K562 (cell line): ENCODE data around the gene PEX7. TPM values are rescaled to one million over a fixed set of nuclear protein-coding genes. Genes with fewer than 3 reads are reported as not detected.

Experiments
- ARID2 ChIP-seq: fragments of 450-650 bp; IDR thresholded peaks from 2 replicates; pipeline ENCODE4 v1.6.1; 2017; ENCODE audit warnings: antibody characterized with exemption, mild to moderate bottlenecking
- BCL6 ChIP-seq: fragments of 250-450 bp; sonication (Bioruptor Pico); IDR thresholded peaks from 2 replicates; pipeline ENCODE4 v1.4.0; 2020
- CBFA2T3 ChIP-seq: fragments of 450-650 bp; IDR thresholded peaks from 2 replicates; pipeline ENCODE4 v1.6.1; 2017
- CREM ChIP-seq: IDR thresholded peaks from 2 replicates; pipeline ENCODE4 v1.6.1; 2014; ENCODE audit warnings: antibody characterized with exemption, low read depth
- ETS1 ChIP-seq: conservative IDR thresholded peaks from 2 replicates; pipeline ENCODE4 v1.6.1; 2011; ENCODE audit warnings: low read depth, mild to moderate bottlenecking, low read length; ENCODE audit not compliant: control insufficient read depth
- HNRNPH1 ChIP-seq: fragments of 200-400 bp; formaldehyde crosslinking; optimal IDR thresholded peaks from 2 replicates; pipeline ENCODE3; 2017; ENCODE audit warnings: low read depth, mild to moderate bottlenecking, low read length, moderate library complexity
- HNRNPLL ChIP-seq: fragments of 200-400 bp; formaldehyde crosslinking; IDR thresholded peaks from 2 replicates; pipeline ENCODE4 v1.6.1; 2017; ENCODE audit warnings: low read length, low read depth, mild to moderate bottlenecking; ENCODE audit not compliant: poor library complexity, severe bottlenecking
- MLX ChIP-seq, 2 experiments: fragments of 450-650 bp in 1 of 2; sonication (generic) in 1 of 2; formaldehyde crosslinking; conservative IDR thresholded peaks; 2 replicates each; pipeline versions ENCODE4 v1.4.0 to v1.8.1; 2020 to 2022; ENCODE audit warnings: mild to moderate bottlenecking in 1 of 2, missing genetic modification reagents in 1 of 2
- NKRF ChIP-seq: fragments of 450-650 bp; IDR thresholded peaks from 2 replicates; pipeline ENCODE4 v1.6.1; 2016; ENCODE audit warnings: borderline replicate concordance
- PHF20 ChIP-seq: fragments of 450-650 bp; IDR thresholded peaks from 2 replicates; pipeline ENCODE4 v1.6.1; 2018; ENCODE audit not compliant: partially characterized antibody
- POU5F1 ChIP-seq: fragments of 150-350 bp; IDR thresholded peaks from 2 replicates; pipeline ENCODE4 v1.6.1; 2014; ENCODE audit warnings: borderline replicate concordance, low read length, low read depth, mild to moderate bottlenecking; ENCODE audit not compliant: partially characterized antibody
- PYGO2 ChIP-seq: fragments of 450-650 bp; IDR thresholded peaks from 2 replicates; pipeline ENCODE4 v1.6.1; 2016; ENCODE audit warnings: mild to moderate bottlenecking, missing genetic modification characterization, moderate library complexity, missing compliant biosample characterization
- RNF219 ChIP-seq: fragments of 250-450 bp; sonication (Bioruptor Pico); IDR thresholded peaks from 2 replicates; pipeline ENCODE4 v1.5.0; 2022; ENCODE audit warnings: mild to moderate bottlenecking
- SPI1 ChIP-seq: IDR thresholded peaks from 2 replicates; pipeline ENCODE4 v1.6.1; 2011; ENCODE audit warnings: low read depth, low read length, control low read depth, borderline replicate concordance
- XRCC4 ChIP-seq: IDR thresholded peaks from one replicate; pipeline ENCODE4 v1.6.1; 2011; ENCODE audit not compliant: insufficient read depth, insufficient read length; ENCODE audit errors: extremely low read depth
- ZFP30 ChIP-seq: fragments of 250-450 bp; sonication (Bioruptor Pico); IDR thresholded peaks from 2 replicates; pipeline ENCODE4 v1.8.0; 2022; ENCODE audit warnings: moderate library complexity, mild to moderate bottlenecking, inconsistent platforms, borderline replicate concordance
- ZNF311 ChIP-seq: fragments of 250-450 bp; sonication (Bioruptor Pico); IDR thresholded peaks from 2 replicates; pipeline ENCODE4 v1.4.0; 2020; ENCODE audit warnings: mild to moderate bottlenecking, moderate library complexity
- ZNF551 ChIP-seq: fragments of 250-450 bp; sonication (Bioruptor Pico); IDR thresholded peaks from 2 replicates; pipeline ENCODE4 v1.5.0; 2021; ENCODE audit warnings: mild to moderate bottlenecking, moderate library complexity
- polyA plus RNA-seq, 8 experiments: library from polyadenylated mRNA; depleted of rRNA in 4 of 8; stranded (reverse) in 5 of 8; unstranded in 3 of 8; fragments of >200 nt; fragmentation: Nextera tagmentation in 2 of 8; fragmentation: Illumina TruSeq in 1 of 8; extraction: Ambion mirVana in 2 of 8; extraction: Trizol in 1 of 8; gene quantifications; 2 replicates each; pipeline versions ENCODE4 v1.2.1 to v1.2.3, GENCODE V29; 2011 to 2014; ENCODE audit warnings: inconsistent platforms in 1 of 8, missing spikeins in 1 of 8
- total RNA-seq, 7 experiments: library from RNA; depleted of rRNA in 6 of 7; stranded (reverse); fragments of >200 nt in 6 of 7; fragmentation: Illumina TruSeq in 2 of 7; extraction: Trizol in 2 of 7; gene quantifications; 2 replicates each; pipeline versions ENCODE4 v1.2.1 to v1.2.3, GENCODE V29; 2011 to 2021; ENCODE audit warnings: low replicate concordance in 1 of 7

The PEX7 gene
- total and polyA plus RNA-seq, 9 of the 15 experiments (the other 6 are each of a cell fraction or from before 2014, with no cell fraction given): 1.6 to 12.9 (median 9.1) TPM

- no peak for TF ChIP-seq NKRF
- no peak for TF ChIP-seq BCL6 (CRISPR knock-in tag)
- no peak for TF ChIP-seq XRCC4
- TF ChIP-seq POU5F1: no peak
- no peak for TF ChIP-seq HNRNPLL
- TF ChIP-seq RNF219 (CRISPR knock-in tag): no peak
- no peak for TF ChIP-seq ZNF551 (CRISPR knock-in tag)
- no peak for TF ChIP-seq PYGO2
- TF ChIP-seq CBFA2T3: no peak
- TF ChIP-seq ARID2: no peak
- peak; percentile 68 for TF ChIP-seq CREM
- no peak for TF ChIP-seq HNRNPH1
- no peak for TF ChIP-seq PHF20
- TF ChIP-seq SPI1: peak; percentile 72
- no peak for TF ChIP-seq ZFP30 (CRISPR knock-in tag)
- TF ChIP-seq ZNF311: no peak
- TF ChIP-seq MLX (CRISPR knock-in tag; conservative IDR thresholded peaks at IDR 0.05): no peak
- TF ChIP-seq ETS1: peak; percentile 31; the same call in 1 of the 2 replicates
Measured at GRCh38 chr6:136822376-136823127, at the start of gene PEX7 (continued).
